MM.1S (cell line): ENCODE data around the gene PIMREG.

ENCODE experiments used
- CTCF ChIP-seq: fragments of 300-600 bp; sonication (generic); IDR thresholded peaks from 2 replicates; pipeline ENCODE4 v1.5.1; 2016; ENCODE audit warnings: antibody characterized with exemption, low read length, mixed read lengths
- EZH2 ChIP-seq: fragments of 300-600 bp; sonication (generic); optimal IDR thresholded peaks from 2 replicates; pipeline ENCODE3; 2017; ENCODE audit warnings: low read depth, mild to moderate bottlenecking, antibody characterized with exemption, low read length, mixed read lengths

GRCh38 chr17:6429266-6429665 is 15.0 kb upstream of the PIMREG start:
- TF ChIP-seq CTCF (no peak), EZH2 (no peak)
